DOHH2 (cell line): Measurements from ENCODE around the gene UBE2I.

Source experiments
- H3F3A ChIP-seq: fragments of 200-600 bp; sonication (generic), shearing (Covaris generic); 2 replicates; pipeline ENCODE4 v1.6.0; 2016; ENCODE audit warnings: antibody characterized with exemption, mild to moderate bottlenecking; ENCODE audit not compliant: control insufficient read depth, insufficient read depth
- H3K27ac ChIP-seq: fragments of 200-600 bp; sonication (generic); 2 replicates; pipeline ENCODE4 v1.5.1; 2014; ENCODE audit warnings: low read depth, mild to moderate bottlenecking, low read length, moderate library complexity
- H3K27me3 ChIP-seq: fragments of 200-600 bp; sonication (generic); 2 replicates; pipeline ENCODE4 v1.6.1; 2014; ENCODE audit warnings: mild to moderate bottlenecking, low read length, mixed read lengths; ENCODE audit not compliant: control insufficient read depth
- H3K36me3 ChIP-seq: fragments of 200-600 bp; sonication (generic); 2 replicates; pipeline ENCODE4 v1.6.1; 2014; ENCODE audit warnings: mild to moderate bottlenecking, low read length, moderate library complexity, mixed read lengths; ENCODE audit not compliant: control insufficient read depth
- H3K4me1 ChIP-seq: fragments of 200-600 bp; sonication (generic); 2 replicates; pipeline ENCODE4 v1.6.1; 2014; ENCODE audit warnings: mild to moderate bottlenecking, low read length, mixed read lengths; ENCODE audit not compliant: control insufficient read depth
- H3K4me2 ChIP-seq: fragments of 200-600 bp; sonication (generic); 2 replicates; pipeline ENCODE4 v1.6.0; 2014; ENCODE audit warnings: mild to moderate bottlenecking, low read length, moderate library complexity
- H3K4me3 ChIP-seq: fragments of 200-600 bp; sonication (generic); 2 replicates; pipeline ENCODE4 v1.5.1; 2014; ENCODE audit warnings: mild to moderate bottlenecking, low read length, mixed read lengths
- H3K79me2 ChIP-seq: fragments of 200-600 bp; sonication (generic); 2 replicates; pipeline ENCODE4 v1.6.1; 2014; ENCODE audit warnings: mild to moderate bottlenecking, low read length, mixed read lengths; ENCODE audit not compliant: control insufficient read depth
- H3K9me2 ChIP-seq: fragments of 200-600 bp; sonication (generic); replicated peaks from 2 replicates; pipeline ENCODE4 v1.6.1; 2014; ENCODE audit warnings: mild to moderate bottlenecking, low read length, mixed read lengths; ENCODE audit not compliant: control insufficient read depth
- H3K9me3 ChIP-seq: fragments of 200-600 bp; sonication (generic); 2 replicates; pipeline ENCODE4 v1.6.1; 2014; ENCODE audit warnings: antibody characterized with exemption, low read length, mixed read lengths; ENCODE audit not compliant: control insufficient read depth, insufficient read depth
- H4K20me1 ChIP-seq: fragments of 200-600 bp; sonication (generic); 2 replicates; pipeline ENCODE4 v1.6.0; 2014; ENCODE audit warnings: low read depth, mild to moderate bottlenecking, antibody characterized with exemption, low read length, moderate library complexity; ENCODE audit not compliant: control insufficient read depth, insufficient read depth
- EZH2phosphoT487 ChIP-seq: fragments of 200-600 bp; sonication (generic); IDR thresholded peaks from 2 replicates; pipeline ENCODE4 v1.6.1; 2017; ENCODE audit warnings: borderline replicate concordance, mild to moderate bottlenecking, antibody characterized with exemption, low read length, moderate library complexity, mixed read lengths
- TF ChIP-seq, protein P1 (sequence below): fragments of 200-600 bp; sonication (generic); IDR thresholded peaks from one replicate; pipeline ENCODE4 v1.5.1; 2014; ENCODE audit warnings: antibody characterized with exemption, mild to moderate bottlenecking, low read depth, low read length; ENCODE audit not compliant: poor library complexity, severe bottlenecking

Gene UBE2I

DNA sequence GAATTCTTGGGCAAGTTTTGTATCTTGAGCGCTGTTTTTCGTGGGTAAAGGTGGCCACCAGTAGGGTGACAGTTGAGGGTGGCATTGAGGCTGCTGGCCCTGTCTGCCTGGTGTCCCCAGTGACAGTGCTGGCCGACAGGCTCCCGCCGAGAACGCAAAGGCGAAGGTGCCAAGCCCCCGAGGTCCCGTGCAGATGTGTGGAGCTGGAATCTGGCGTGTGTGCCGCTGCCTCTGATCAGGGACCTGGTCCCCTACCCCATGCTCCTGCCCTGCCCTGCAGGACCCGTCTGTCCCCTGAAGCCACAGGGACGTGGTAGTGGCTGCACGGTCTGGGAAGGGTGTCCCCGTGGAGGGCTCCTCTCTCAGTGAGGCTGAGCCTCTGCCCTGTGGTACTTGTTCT lies 3.5 kb downstream of the UBE2I start:
- H3K27me3 ChIP-seq: no peaks in the 10 kb centered on the region
- H3K4me2 ChIP-seq: no peak overlapping the region
- peaks cover 81% of the 10 kb centered on the region for H3K79me2 ChIP-seq
- H4K20me1 ChIP-seq: peaks cover 42% of the 10 kb centered on the region
- no peaks in the 10 kb centered on the region for H3K9me2 ChIP-seq
- peaks cover 18% of the 10 kb centered on the region for H3K4me1 ChIP-seq
- H3K9me3 ChIP-seq: no peaks in the 10 kb centered on the region; the same call in 1 of the 2 replicates
- no peak overlapping the region for H3K4me3 ChIP-seq
- no peak overlapping the region for H3K27ac ChIP-seq
- TF ChIP-seq, protein P1, sequence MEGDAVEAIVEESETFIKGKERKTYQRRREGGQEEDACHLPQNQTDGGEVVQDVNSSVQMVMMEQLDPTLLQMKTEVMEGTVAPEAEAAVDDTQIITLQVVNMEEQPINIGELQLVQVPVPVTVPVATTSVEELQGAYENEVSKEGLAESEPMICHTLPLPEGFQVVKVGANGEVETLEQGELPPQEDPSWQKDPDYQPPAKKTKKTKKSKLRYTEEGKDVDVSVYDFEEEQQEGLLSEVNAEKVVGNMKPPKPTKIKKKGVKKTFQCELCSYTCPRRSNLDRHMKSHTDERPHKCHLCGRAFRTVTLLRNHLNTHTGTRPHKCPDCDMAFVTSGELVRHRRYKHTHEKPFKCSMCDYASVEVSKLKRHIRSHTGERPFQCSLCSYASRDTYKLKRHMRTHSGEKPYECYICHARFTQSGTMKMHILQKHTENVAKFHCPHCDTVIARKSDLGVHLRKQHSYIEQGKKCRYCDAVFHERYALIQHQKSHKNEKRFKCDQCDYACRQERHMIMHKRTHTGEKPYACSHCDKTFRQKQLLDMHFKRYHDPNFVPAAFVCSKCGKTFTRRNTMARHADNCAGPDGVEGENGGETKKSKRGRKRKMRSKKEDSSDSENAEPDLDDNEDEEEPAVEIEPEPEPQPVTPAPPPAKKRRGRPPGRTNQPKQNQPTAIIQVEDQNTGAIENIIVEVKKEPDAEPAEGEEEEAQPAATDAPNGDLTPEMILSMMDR: no peak
- no peak for TF ChIP-seq EZH2phosphoT487
- peaks cover 79% of the 10 kb centered on the region for H3K36me3 ChIP-seq
- no peaks in the 10 kb centered on the region; the same call in 1 of the 2 replicates for H3F3A ChIP-seq

DNA sequence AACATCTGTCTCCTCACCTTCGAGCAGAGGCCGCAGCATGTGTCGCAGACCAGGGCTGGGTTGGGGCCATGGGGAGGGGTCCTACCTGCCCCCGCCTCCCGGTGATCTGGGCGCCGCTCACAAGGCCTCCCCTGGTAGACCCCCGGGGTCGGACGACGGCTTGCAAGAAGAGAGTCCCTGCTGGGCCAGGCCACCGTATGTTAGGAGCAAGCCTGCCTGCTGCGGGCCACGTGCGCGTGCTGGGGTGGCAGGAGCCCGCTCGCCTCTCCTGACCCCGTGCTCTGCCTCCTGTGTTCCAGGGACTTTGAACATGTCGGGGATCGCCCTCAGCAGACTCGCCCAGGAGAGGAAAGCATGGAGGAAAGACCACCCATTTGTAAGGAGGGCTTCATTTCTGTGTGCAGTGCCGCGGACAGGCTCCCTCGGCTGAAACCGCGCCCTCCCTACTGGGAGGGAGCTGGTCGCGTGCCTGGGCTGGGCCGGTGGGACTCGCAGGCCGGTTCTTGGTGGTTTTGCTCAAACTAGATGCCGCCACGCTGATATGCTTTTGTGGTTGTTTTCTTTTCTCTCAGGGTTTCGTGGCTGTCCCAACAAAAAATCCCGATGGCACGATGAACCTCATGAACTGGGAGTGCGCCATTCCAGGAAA lies 4.4 kb downstream of the UBE2I start:
- TF ChIP-seq, protein P1: no peak
- no peak for TF ChIP-seq EZH2phosphoT487
- no peaks in the 10 kb centered on the region for H3K27me3 ChIP-seq
- peaks cover 42% of the 10 kb centered on the region for H4K20me1 ChIP-seq
- H3F3A ChIP-seq: no peaks in the 10 kb centered on the region; the same call in 1 of the 2 replicates
- H3K79me2 ChIP-seq: peaks cover 90% of the 10 kb centered on the region
- peaks cover 88% of the 10 kb centered on the region for H3K36me3 ChIP-seq
- no peaks in the 10 kb centered on the region for H3K9me3 ChIP-seq
- no peak overlapping the region for H3K4me3 ChIP-seq
- H3K27ac ChIP-seq: no peak overlapping the region
- no peaks in the 10 kb centered on the region for H3K9me2 ChIP-seq
- peaks cover 12% of the 10 kb centered on the region for H3K4me1 ChIP-seq
- H3K4me2 ChIP-seq: no peak overlapping the region

DNA sequence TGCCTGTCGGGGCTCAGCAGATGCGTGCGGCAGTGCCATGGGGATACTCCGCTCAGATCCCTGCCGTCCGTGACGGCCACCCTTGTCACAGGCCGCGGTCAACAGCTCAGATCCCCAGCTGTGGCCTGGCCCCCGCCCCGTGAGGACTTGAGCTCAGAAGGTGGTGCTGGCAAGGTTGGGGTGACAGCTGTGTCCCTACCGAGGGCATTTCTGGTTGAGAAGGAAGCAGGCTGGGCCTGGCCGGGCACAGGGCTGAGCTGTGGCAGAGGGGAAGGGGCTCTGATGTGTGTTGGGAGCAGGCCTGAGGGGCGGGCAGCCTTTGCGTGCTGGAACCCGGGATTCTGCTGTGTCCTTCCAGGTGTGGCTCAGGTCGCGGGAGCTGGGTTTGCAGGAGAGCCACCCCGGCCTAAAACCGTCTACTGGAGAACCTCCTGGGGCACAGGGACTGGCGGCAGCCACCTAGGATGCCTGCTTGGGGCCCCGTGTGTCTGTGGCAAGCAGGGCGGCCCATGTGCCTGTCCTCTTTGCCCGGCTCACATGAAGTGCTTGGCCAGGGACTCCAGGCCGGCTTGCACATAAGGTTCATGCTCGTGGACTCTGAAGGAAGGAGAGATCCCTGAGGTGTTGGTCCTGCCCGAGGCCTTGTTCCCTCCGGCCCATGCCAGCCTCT lies 5.1 kb downstream of the UBE2I start:
- no peak overlapping the region for H3K4me3 ChIP-seq
- no peaks in the 10 kb centered on the region; the same call in 1 of the 2 replicates for H3F3A ChIP-seq
- H3K79me2 ChIP-seq: peaks cover 90% of the 10 kb centered on the region
- H3K9me2 ChIP-seq: no peaks in the 10 kb centered on the region
- H3K36me3 ChIP-seq: peaks cover 95% of the 10 kb centered on the region
- TF ChIP-seq EZH2phosphoT487: no peak
- TF ChIP-seq, protein P1: no peak
- no peaks in the 10 kb centered on the region for H3K27me3 ChIP-seq
- H3K27ac ChIP-seq: no peak overlapping the region
- H3K4me1 ChIP-seq: peaks cover 12% of the 10 kb centered on the region
- peaks cover 47% of the 10 kb centered on the region for H4K20me1 ChIP-seq
- no peaks in the 10 kb centered on the region for H3K9me3 ChIP-seq
- H3K4me2 ChIP-seq: no peak overlapping the region
